Transverse colon (tissue), 4 donors: Measurements from ENCODE around the gene AHNAK. TPM values are rescaled to one million over a fixed set of nuclear protein-coding genes. Genes with fewer than 3 reads are reported as not detected.

Source experiments
- DNase-seq: peaks from one replicate; pipeline ENCODE4 v3.0.0-alpha.2; 2019
- H3K27ac ChIP-seq, 4 donors: fragments of 200-600 bp; sonication (generic); 2 replicates each; pipeline ENCODE4 v1.5.1; 2016 to 2018; ENCODE audit warnings: inconsistent platforms in 4 of 4
- H3K27me3 ChIP-seq: fragments of 200-600 bp; sonication (generic); 2 replicates; pipeline ENCODE4 v1.5.1; 2017; ENCODE audit warnings: inconsistent platforms
- H3K36me3 ChIP-seq, 4 donors: fragments of 200-600 bp; sonication (generic); 2 replicates each; pipeline ENCODE4 v1.5.1; 2017 to 2019; ENCODE audit warnings: inconsistent platforms in 4 of 4
- H3K4me1 ChIP-seq, 4 donors: fragments of 200-600 bp; sonication (generic); 2 replicates each; pipeline ENCODE4 v1.5.1; 2017 to 2020; ENCODE audit warnings: inconsistent platforms in 4 of 4
- H3K4me3 ChIP-seq, 4 donors: fragments of 200-600 bp; sonication (generic); 1 replicate in 1 of 4; 2 replicates in 3 of 4; pipeline versions ENCODE4 v1.5.1 to v1.6.1; 2017 to 2019; ENCODE audit warnings: inconsistent platforms in 4 of 4
- H3K9me3 ChIP-seq, 2 donors: fragments of 200-600 bp; sonication (generic); 2 replicates each; pipeline ENCODE4 v1.5.1; 2017 to 2019; ENCODE audit warnings: inconsistent platforms in 2 of 2
- EP300 ChIP-seq: sonication (generic); formaldehyde crosslinking; IDR thresholded peaks from one replicate; pipeline ENCODE4 v1.6.1; 2017; ENCODE audit warnings: antibody characterized with exemption, low read depth
- POLR2A ChIP-seq: fragments of 450-650 bp; IDR thresholded peaks from one replicate; pipeline ENCODE4 v1.6.1; 2016; ENCODE audit warnings: antibody characterized with exemption, mild to moderate bottlenecking, moderate library complexity
- POLR2AphosphoS5 ChIP-seq, 3 donors: sonication (generic); formaldehyde crosslinking; IDR thresholded peaks; one replicate each; pipeline ENCODE4 v1.6.1; 2016; ENCODE audit warnings: antibody characterized with exemption in 3 of 3
- WGBS, 2 donors: methylation state at CpG; one replicate each; pipeline ENCODE4 v1.1.5; 2018; ENCODE audit warnings: low coverage in 1 of 2; 5-methylcytosine and 5-hydroxymethylcytosine counted together
- in situ Hi-C, 4 donors: fragments of 200-750 bp; cut with MboI; loops; one replicate each; pipeline versions ENCODE4 v1.15.0 to v1.15.1; 2017; ENCODE audit warnings: low sequenced_read_pairs in 3 of 4, low pct_ligation_motif_present in 1 of 4, low pct_unique_long_range_greater_than_20kb in 1 of 4
- intact Hi-C: fragments of 100-400 bp; cut with DNase I; formaldehyde crosslinking; loops from one replicate; pipeline ENCODE4 v1.15.1; 2023; ENCODE audit warnings: low total_unique reads
- total RNA-seq, 4 donors: library from RNA; depleted of rRNA; stranded (reverse); fragments of >200 nt; gene quantifications; one replicate each; pipeline ENCODE4 v1.1.0, GENCODE V29; 2016
- TF ChIP-seq, protein P1 (sequence below), 5 experiments: fragments of 200-600 bp in 3 of 5; fragments of 450-650 bp in 2 of 5; sonication (generic) in 3 of 5; IDR thresholded peaks; 1 replicate in 2 of 5; 2 replicates in 3 of 5; pipeline ENCODE4 v1.5.1; 2016 to 2017; ENCODE audit warnings: antibody characterized with exemption in 5 of 5, inconsistent platforms in 3 of 5, mild to moderate bottlenecking in 2 of 5, moderate library complexity in 1 of 5

The AHNAK gene
- total RNA-seq, 4 donors from 2014 or later = 561 to 1,032 (median 742) TPM

- WGBS, 2 donors = 23 to 53% methylated on average over 3 to 7 of the region's 7 CpGs
- Histone ChIP-seq H3K4me3 (no peak overlapping the region), H3K27me3 (no peaks in the 10 kb centered on the region), H3K36me3 (no peaks in the 10 kb centered on the region), H3K27ac (peak overlapping the region; percentile 79 to 91 (median 84)), H3K9me3 (no peaks in the 10 kb centered on the region), H3K4me1 (peaks cover 50 to 60% (median 50%) of the 10 kb centered on the region in 4 donors)
- intact Hi-C loops = no loop called here
- in situ Hi-C loops = loop anchor here in 1 of 4 donors (25.0 kb wide), 1 partner anchor 285 kb away; the partner anchor contains the start of genes LRRN4CL and UBXN1
- DNase-seq = no peak
- no peak for TF ChIP-seq POLR2AphosphoS5 (IDR thresholded peaks at IDR 0.05)
- no peak for TF ChIP-seq POLR2A
- no peak for TF ChIP-seq EP300
- TF ChIP-seq, protein P1, sequence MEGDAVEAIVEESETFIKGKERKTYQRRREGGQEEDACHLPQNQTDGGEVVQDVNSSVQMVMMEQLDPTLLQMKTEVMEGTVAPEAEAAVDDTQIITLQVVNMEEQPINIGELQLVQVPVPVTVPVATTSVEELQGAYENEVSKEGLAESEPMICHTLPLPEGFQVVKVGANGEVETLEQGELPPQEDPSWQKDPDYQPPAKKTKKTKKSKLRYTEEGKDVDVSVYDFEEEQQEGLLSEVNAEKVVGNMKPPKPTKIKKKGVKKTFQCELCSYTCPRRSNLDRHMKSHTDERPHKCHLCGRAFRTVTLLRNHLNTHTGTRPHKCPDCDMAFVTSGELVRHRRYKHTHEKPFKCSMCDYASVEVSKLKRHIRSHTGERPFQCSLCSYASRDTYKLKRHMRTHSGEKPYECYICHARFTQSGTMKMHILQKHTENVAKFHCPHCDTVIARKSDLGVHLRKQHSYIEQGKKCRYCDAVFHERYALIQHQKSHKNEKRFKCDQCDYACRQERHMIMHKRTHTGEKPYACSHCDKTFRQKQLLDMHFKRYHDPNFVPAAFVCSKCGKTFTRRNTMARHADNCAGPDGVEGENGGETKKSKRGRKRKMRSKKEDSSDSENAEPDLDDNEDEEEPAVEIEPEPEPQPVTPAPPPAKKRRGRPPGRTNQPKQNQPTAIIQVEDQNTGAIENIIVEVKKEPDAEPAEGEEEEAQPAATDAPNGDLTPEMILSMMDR (IDR thresholded peaks at IDR 0.05) = no peak
Observed at GRCh38 chr11:62401811-62402210, 144.8 kb downstream of the AHNAK start.

- peaks cover 50 to 61% (median 50%) of the 10 kb centered on the region in 4 donors for H3K4me1 ChIP-seq
- in situ Hi-C loops = loop anchor here in 1 of 4 donors (25.0 kb wide), 1 partner anchor 286 kb away; the partner anchor contains the start of genes LRRN4CL and UBXN1
- intact Hi-C loops = no loop called here
Observed at GRCh38 chr11:62401356-62401755, 145.2 kb downstream of the AHNAK start.

GRCh38 chr11:62400760-62401159 is 145.8 kb downstream of the AHNAK start:
- Histone ChIP-seq H3K4me3 (no peak overlapping the region), H3K36me3 (no peaks in the 10 kb centered on the region), H3K27me3 (no peaks in the 10 kb centered on the region), H3K27ac (peak overlapping the region; percentile 79 to 91 (median 84)), H3K4me1 (peaks cover 50 to 67% (median 50%) of the 10 kb centered on the region in 4 donors), H3K9me3 (no peaks in the 10 kb centered on the region)
- intact Hi-C loops (no loop called here), in situ Hi-C loops (loop anchor here in 1 of 4 donors (25.0 kb wide), 1 partner anchor 287 kb away; the partner anchor contains the start of genes LRRN4CL and UBXN1)
- peak; percentile 73 for DNase-seq
- 26% methylated on average over 9 of the region's 9 CpGs; no CpG with 5 or more reads in 1 of the 2 donors for WGBS, 2 donors
- TF ChIP-seq POLR2A (no peak), EP300 (no peak), POLR2AphosphoS5 (IDR thresholded peaks at IDR 0.05) (peak; percentile 60 to 77 (median 72))
- TF ChIP-seq, protein P1 (IDR thresholded peaks at IDR 0.05) = no peak

More at GRCh38 chr11:62401356-62401755, 145.2 kb downstream of the AHNAK start:
- no peaks in the 10 kb centered on the region for H3K36me3 ChIP-seq
- H3K9me3 ChIP-seq = no peaks in the 10 kb centered on the region
- TF ChIP-seq EP300 (no peak), POLR2AphosphoS5 (IDR thresholded peaks at IDR 0.05) (no peak), POLR2A (no peak)
- TF ChIP-seq, protein P1 (IDR thresholded peaks at IDR 0.05) = no peak
- H3K4me3 ChIP-seq = no peak overlapping the region
- WGBS, 2 donors = 78% methylated on average over 5 of the region's 5 CpGs; no CpG with 5 or more reads in 1 of the 2 donors
- no peaks in the 10 kb centered on the region for H3K27me3 ChIP-seq
- H3K27ac ChIP-seq = peak overlapping the region; percentile 79 to 91 (median 84)
- DNase-seq = no peak

- TF ChIP-seq, protein P1 (IDR thresholded peaks at IDR 0.05) = no peak
- TF ChIP-seq POLR2AphosphoS5 (IDR thresholded peaks at IDR 0.05) = no peak
- TF ChIP-seq POLR2A = no peak
- no peak for TF ChIP-seq EP300
- intact Hi-C loops = no loop called here
- H3K4me1 ChIP-seq = peaks cover 51 to 70% (median 52%) of the 10 kb centered on the region in 4 donors
- no peaks in the 10 kb centered on the region for H3K9me3 ChIP-seq
- H3K4me3 ChIP-seq = no peak overlapping the region
- peak overlapping the region; percentile 79 to 91 (median 84) for H3K27ac ChIP-seq
- no peaks in the 10 kb centered on the region for H3K27me3 ChIP-seq
- in situ Hi-C loops = loop anchor here in 1 of 4 donors (25.0 kb wide), 1 partner anchor 287 kb away; the partner anchor contains the start of genes LRRN4CL and UBXN1
- DNase-seq = no peak
- H3K36me3 ChIP-seq = no peaks in the 10 kb centered on the region
- 30 to 56% methylated on average over 2 to 6 of the region's 6 CpGs for WGBS, 2 donors
Observed at GRCh38 chr11:62400281-62400680, 146.3 kb downstream of the AHNAK start.
